HG02610 (cell line): Measurements from ENCODE around the gene KRT13.

Experiments used
- ATAC-seq: cut with Tn5 transposase; IDR thresholded peaks from one replicate; pipeline ENCODE4 v1.9.1; 2021; ENCODE audit warnings: mild to moderate bottlenecking, moderate library complexity; ENCODE audit not compliant: unreplicated experiment

Gene KRT13

DNA sequence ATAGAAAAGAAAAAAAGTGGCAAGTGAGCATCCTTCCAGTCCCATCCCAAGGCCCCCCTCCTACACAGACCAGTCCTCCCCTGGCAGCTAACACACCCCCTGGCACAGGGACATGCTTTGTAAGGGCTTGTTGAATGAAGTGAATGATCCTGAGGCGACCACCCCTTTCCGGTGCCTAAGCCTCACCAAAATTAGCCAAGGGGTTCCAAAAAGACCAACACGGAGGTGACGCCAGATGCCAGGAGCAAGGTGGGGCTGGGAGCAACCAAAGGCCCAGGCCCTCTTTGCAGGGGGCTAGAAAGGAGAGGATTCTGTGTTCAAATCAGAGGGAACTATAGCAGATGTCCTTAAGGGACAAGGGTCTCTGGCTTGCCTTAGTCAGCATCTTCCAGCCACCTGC, 30.0 kb downstream of the KRT13 start:
- ATAC-seq = no peak

DNA sequence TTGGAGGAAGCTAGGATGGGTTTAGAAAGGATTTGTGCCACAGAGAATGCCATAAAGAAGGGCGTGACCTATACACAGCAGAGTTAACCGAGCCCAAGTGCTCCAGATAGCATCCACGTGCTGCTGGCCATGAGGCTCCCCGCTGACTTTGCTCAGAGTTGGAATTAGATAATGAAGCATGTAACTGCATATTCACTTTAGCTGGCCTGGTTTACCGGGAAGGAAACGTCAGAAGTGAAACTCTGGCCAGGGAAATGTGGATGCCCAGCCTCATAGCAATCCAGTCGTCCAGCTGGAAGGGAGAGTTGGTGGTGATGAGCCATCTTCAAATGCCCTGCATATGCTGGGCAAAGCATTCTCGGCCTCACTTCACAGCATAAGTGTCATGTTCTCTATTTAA, 30.5 kb downstream of the KRT13 start:
- no peak for ATAC-seq

DNA sequence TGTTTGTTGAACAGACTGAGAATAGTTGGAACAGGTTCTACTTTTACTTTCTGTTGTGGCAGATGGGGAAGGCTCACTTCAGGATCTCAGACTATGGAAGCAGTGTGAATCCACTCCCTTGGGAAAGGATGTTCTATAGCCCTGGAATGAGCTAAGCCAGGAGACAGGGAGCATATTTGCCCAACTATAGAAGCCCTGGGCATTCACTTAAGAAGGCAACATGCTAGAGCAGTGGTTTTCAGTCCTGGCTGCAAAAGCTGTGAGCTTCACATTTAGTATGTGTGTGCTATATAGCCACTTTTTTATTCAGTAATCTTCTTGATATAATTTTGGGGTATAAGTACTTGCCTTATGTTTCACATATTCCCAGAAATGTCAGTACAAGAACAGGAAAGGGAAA, 37.1 kb downstream of the KRT13 start:
- no peak for ATAC-seq

- no peak for ATAC-seq
Observed at GRCh38 chr17:41467561-41467960, 37.9 kb downstream of the KRT13 start.

GRCh38 chr17:41466988-41467387, 38.4 kb downstream of the KRT13 start, which contains the start of gene KRT32:
Gene KRT32, minus strand, starts transcription at chr17:41467386. Its CDS starts 61 bp downstream, at chr17:41467325.
- ATAC-seq = no peak

DNA sequence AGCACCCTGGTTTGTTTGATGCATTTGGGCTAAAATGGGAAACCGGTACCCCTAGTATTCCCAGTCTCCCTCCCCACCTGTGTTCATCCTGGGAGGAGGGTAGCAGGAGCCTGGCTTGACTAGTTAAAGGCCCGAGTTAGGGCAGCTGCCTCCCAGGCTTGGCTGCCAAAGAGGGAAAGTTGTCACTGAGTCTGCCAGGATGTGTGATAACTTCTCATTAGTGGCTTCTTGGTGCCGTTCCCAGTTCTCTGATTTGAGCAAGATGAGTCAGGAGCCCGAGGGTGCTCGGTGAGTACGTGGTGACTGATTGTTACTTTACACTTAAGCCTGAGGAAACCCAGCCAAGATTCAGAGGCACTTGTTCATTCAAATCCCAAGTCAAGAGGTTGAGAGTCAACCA, 40.7 kb downstream of the KRT13 start:
- ATAC-seq = no peak

GRCh38 chr17:41464173-41464572, 41.2 kb downstream of the KRT13 start:
- no peak for ATAC-seq

GRCh38 chr17:41463746-41464145, 41.7 kb downstream of the KRT13 start:
- ATAC-seq = no peak

DNA sequence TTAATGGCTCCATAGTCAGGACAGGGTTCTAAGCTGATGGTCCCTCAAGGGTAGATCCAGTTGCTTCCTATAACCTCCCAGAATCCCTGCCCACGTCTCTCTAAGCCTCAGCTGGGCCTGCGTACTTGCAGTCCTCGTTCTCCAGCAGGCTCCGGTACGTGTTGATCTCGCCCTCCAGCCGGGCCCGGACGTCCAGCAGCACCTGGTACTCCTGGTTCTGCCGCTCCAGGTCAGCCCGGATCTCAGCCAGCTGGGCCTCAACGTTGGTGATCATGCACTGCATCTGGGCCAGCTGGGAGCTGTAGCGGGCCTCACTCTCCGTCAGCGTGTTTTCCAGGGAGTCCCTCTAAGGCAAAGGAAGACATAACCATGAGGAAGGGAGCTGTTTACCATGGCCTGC, 42.7 kb downstream of the KRT13 start:
- no peak for ATAC-seq

- no peak for ATAC-seq
Observed at GRCh38 chr17:41457676-41458075, 47.7 kb downstream of the KRT13 start.

DNA sequence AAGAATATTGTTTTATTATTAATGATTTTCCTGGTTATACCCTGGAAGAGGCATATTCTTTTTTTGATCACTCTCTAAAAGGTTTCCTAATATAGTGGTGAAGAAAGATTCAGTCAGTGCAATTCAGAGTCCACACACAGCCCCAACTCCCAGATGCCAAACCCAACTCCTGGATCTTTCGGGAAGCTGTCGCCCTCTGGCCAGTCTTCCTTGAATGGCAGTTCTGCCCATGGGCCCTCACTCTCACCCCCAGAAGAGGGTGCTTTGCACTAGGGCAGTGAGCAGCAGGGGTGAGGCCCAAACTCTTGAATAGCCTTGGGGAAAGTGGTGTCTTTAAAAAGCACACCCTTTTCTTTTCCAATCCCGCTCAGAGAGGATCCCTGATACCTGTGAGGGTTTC, 49.2 kb downstream of the KRT13 start:
- no peak for ATAC-seq

DNA sequence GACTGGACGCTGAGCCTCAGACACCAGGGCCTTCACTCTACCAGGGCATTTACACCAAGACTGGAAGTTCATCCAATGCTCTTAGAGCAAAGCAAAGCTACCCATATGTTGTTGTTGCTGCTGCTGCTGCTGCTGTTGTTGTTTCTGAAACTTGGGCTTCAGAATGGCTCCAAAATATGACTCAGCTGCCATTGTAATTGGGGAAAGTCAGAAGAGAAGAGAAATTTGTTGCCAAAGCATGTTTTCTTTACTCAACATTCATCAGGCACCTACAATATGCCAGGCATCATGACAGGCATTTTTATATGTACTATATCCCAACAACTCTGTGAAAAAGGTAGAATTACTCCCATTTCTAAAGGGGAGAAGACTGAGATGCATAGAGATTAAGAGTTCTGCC, 50.2 kb downstream of the KRT13 start:
- no peak for ATAC-seq

DNA sequence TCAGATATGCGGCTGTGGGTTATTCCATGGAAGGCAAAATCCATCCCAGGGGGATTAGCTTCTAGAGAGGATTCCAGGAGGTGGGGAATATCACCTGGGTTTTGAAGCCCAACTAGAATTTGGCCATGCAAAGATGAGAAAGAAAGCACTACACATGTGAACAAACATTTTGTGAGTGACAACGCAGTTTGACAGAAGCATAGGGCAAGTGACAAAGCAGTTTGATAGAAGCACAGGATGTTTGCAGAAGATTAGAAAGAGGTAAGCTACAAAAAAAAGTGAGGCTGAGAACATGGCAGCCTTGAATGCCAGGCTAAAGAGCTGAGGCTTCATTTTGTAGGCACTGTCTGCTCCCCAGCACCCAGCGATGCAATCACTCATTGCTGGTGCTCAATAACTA, 52.3 kb downstream of the KRT13 start:
- no peak for ATAC-seq

DNA sequence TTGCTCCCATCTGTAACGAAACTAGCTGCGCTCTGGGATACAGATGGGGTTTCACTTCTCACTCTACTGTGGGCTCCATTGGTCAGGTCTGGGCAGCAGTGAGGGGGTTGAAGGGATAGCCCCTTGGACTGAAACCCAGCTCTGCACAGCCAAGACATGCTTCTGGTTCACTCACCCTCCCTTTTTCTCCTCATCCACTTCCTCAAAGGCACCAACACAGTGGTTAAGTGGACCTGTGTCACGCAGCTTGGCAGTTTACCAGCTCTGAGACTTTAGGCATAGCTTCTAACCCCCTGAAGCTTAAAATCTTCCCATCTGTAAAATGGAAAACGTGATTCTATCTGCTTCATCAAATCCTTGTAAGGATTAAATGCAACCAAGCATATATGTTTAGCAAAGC, 53.1 kb downstream of the KRT13 start:
- no peak for ATAC-seq

GRCh38 chr17:41451154-41451728, 54.2 kb downstream of the KRT13 start:
- ATAC-seq = no peak
